PC-9 (cell line): Measurements from ENCODE around the gene PDCD6IP. TPM values are rescaled to one million over a fixed set of nuclear protein-coding genes. Genes with fewer than 3 reads are reported as not detected.

ENCODE experiments used
- BruUV-seq: library from RNA; stranded (reverse); fragments of 400-500 nt; replicated peaks from 2 replicates; lab custom pipeline; 2021; lab: Mats Ljungman, UMichigan
- CTCF ChIA-PET: fragments of 300-600 bp; sonication (Branson Sonifier 250); formaldehyde crosslinking; loops from one replicate; lab custom pipeline; 2022; ENCODE audit warnings: antibody characterized with exemption; lab: Charles Lee
- POLR2A ChIA-PET: fragments of 300-600 bp; sonication (Branson Sonifier 250); formaldehyde crosslinking; loops from one replicate; lab custom pipeline; 2022; ENCODE audit warnings: antibody characterized with exemption; ENCODE audit not compliant: unreplicated experiment; lab: Charles Lee
- DNase-seq, 2 experiments: peaks; one replicate each; pipeline versions ENCODE4 v3.0.0 to v3.0.0-alpha.2; 2015 to 2022; ENCODE audit warnings: mixed read lengths in 1 of 2
- H2AFZ ChIP-seq: fragments of 200-600 bp; sonication (generic); 2 replicates; pipeline ENCODE4 v1.8.1; 2017; ENCODE audit warnings: antibody characterized with exemption
- H3F3A ChIP-seq: fragments of 200-600 bp; sonication (generic); 2 replicates; pipeline ENCODE4 v1.8.1; 2017; ENCODE audit warnings: antibody characterized with exemption, mild to moderate bottlenecking, low read depth; ENCODE audit not compliant: insufficient read depth
- H3K27ac ChIP-seq: fragments of 200-600 bp; sonication (generic); 2 replicates; pipeline ENCODE4 v1.6.1; 2016; ENCODE audit warnings: mixed run types
- H3K27me3 ChIP-seq: fragments of 200-600 bp; sonication (generic); 2 replicates; pipeline ENCODE4 v1.6.1; 2016; ENCODE audit warnings: low read depth, mixed run types; ENCODE audit not compliant: insufficient read depth
- H3K36me3 ChIP-seq: fragments of 200-600 bp; sonication (generic); 2 replicates; pipeline ENCODE4 v1.6.1; 2016; ENCODE audit warnings: low read depth, mixed run types
- H3K4me1 ChIP-seq: fragments of 200-600 bp; sonication (generic); replicated peaks from 2 replicates; pipeline ENCODE4 v1.6.1; 2016; ENCODE audit warnings: mixed run types; ENCODE audit not compliant: insufficient read depth
- H3K4me2 ChIP-seq: fragments of 200-600 bp; sonication (generic); 2 replicates; pipeline ENCODE4 v1.6.1; 2017; ENCODE audit warnings: mixed run types
- H3K4me3 ChIP-seq: fragments of 200-600 bp; sonication (generic); 2 replicates; pipeline ENCODE4 v1.6.1; 2016; ENCODE audit warnings: mixed run types
- H3K79me2 ChIP-seq: fragments of 200-600 bp; sonication (generic); 2 replicates; pipeline ENCODE4 v1.6.1; 2017; ENCODE audit warnings: low read depth, mixed run types
- H3K9me2 ChIP-seq: fragments of 200-600 bp; sonication (generic); 2 replicates; pipeline ENCODE4 v1.8.1; 2017; ENCODE audit warnings: mild to moderate bottlenecking; ENCODE audit not compliant: insufficient read depth
- H3K9me3 ChIP-seq: fragments of 200-600 bp; sonication (generic); 2 replicates; pipeline ENCODE4 v1.8.1; 2016; ENCODE audit warnings: low read depth; ENCODE audit not compliant: insufficient read depth
- H4K20me1 ChIP-seq: fragments of 200-600 bp; sonication (generic); 2 replicates; pipeline ENCODE4 v1.8.1; 2017; ENCODE audit not compliant: insufficient read depth
- CTCF ChIP-seq: fragments of 200-600 bp; sonication (generic); conservative IDR thresholded peaks from 2 replicates; pipeline ENCODE4 v1.6.1; 2017; ENCODE audit warnings: mixed run types, antibody characterized with exemption, mild to moderate bottlenecking, moderate library complexity
- EZH2 ChIP-seq: fragments of 200-600 bp; sonication (generic); IDR thresholded peaks from 2 replicates; pipeline ENCODE4 v1.8.0; 2017; ENCODE audit warnings: antibody characterized with exemption, low read depth
- intact Hi-C: fragments of 100-400 bp; cut with micrococcal nuclease; formaldehyde crosslinking; loops from one replicate; pipeline ENCODE4 v1.10.0; 2022; ENCODE audit not compliant: unreplicated experiment
- total RNA-seq: library from RNA; stranded (reverse); gene quantifications from 2 replicates; pipeline ENCODE4 v1.2.3, GENCODE V29; 2021

Gene PDCD6IP
- total RNA-seq, 1 experiment from 2014 or later: 209 TPM

GRCh38 chr3:33758864-33759263 lies 39.6 kb upstream of the PDCD6IP start:
- H2AFZ ChIP-seq: no peak overlapping the region
- TF ChIP-seq EZH2 (no peak), CTCF (no peak)
- no peak overlapping the region for H3K27ac ChIP-seq
- H3K36me3 ChIP-seq: no peaks in the 10 kb centered on the region
- no peaks in the 10 kb centered on the region for H3F3A ChIP-seq
- intact Hi-C loops: no loop called here
- ChIA-PET CTCF (no interaction called here), POLR2A (no interaction called here)
- no TSS peak for BruUV-seq
- no peaks in the 10 kb centered on the region for H3K4me1 ChIP-seq
- no peak for DNase-seq
- H3K9me3 ChIP-seq: peaks cover 3% of the 10 kb centered on the region; the same call in 1 of the 2 replicates
- H3K4me2 ChIP-seq: no peak overlapping the region
- no peaks in the 10 kb centered on the region for H4K20me1 ChIP-seq
- H3K4me3 ChIP-seq: no peak overlapping the region
- no peaks in the 10 kb centered on the region for H3K79me2 ChIP-seq
- no peaks in the 10 kb centered on the region for H3K9me2 ChIP-seq
- no peaks in the 10 kb centered on the region for H3K27me3 ChIP-seq

- Histone ChIP-seq H3K27ac (no peak overlapping the region), H3K27me3 (no peaks in the 10 kb centered on the region), H3K9me2 (no peaks in the 10 kb centered on the region), H3K4me1 (no peaks in the 10 kb centered on the region), H2AFZ (no peak overlapping the region), H4K20me1 (no peaks in the 10 kb centered on the region), H3K36me3 (no peaks in the 10 kb centered on the region), H3K9me3 (no peaks in the 10 kb centered on the region), H3K4me2 (no peak overlapping the region), H3K4me3 (no peak overlapping the region), H3K79me2 (no peaks in the 10 kb centered on the region), H3F3A (no peaks in the 10 kb centered on the region)
- POLR2A ChIA-PET: interaction anchor here (0.6 kb wide), 1 partner anchor 27 kb away, joined by 3 read pairs; no protein-coding TSS in a partner anchor
- intact Hi-C loops: no loop called here
- no peak for TF ChIP-seq CTCF
- no peak for TF ChIP-seq EZH2
- DNase-seq: no peak
- BruUV-seq: no TSS peak
- CTCF ChIA-PET: no interaction called here
These were observed 29.7 kb upstream of the PDCD6IP start for GRCh38 chr3:33768578-33769330.

- Histone ChIP-seq H3K4me3 (no peak overlapping the region), H3K9me2 (no peaks in the 10 kb centered on the region), H3K27me3 (no peaks in the 10 kb centered on the region), H2AFZ (no peak overlapping the region), H3K4me2 (no peak overlapping the region), H3K79me2 (no peaks in the 10 kb centered on the region), H3K4me1 (no peaks in the 10 kb centered on the region), H4K20me1 (no peaks in the 10 kb centered on the region), H3K9me3 (no peaks in the 10 kb centered on the region), H3K36me3 (no peaks in the 10 kb centered on the region), H3F3A (no peaks in the 10 kb centered on the region), H3K27ac (no peak overlapping the region)
- no TSS peak for BruUV-seq
- intact Hi-C loops: no loop called here
- TF ChIP-seq CTCF (no peak), EZH2 (no peak)
- CTCF ChIA-PET: no interaction called here
- POLR2A ChIA-PET: no interaction called here
- DNase-seq: no peak
These were observed 24.8 kb upstream of the PDCD6IP start for GRCh38 chr3:33773637-33774036.
